HFFc6 (cell line): ENCODE results near the gene JAK2. TPM values are rescaled to one million over a fixed set of nuclear protein-coding genes. Genes with fewer than 3 reads are reported as not detected.

ENCODE experiments used
- DNase-seq: peaks from one replicate; pipeline ENCODE4 v3.0.0-alpha.2; 2018
- H3K27ac Mint-ChIP-seq: 2 replicates; pipeline ENCODE4 v1.8.0; 2020; ENCODE audit warnings: mild to moderate bottlenecking, mixed read lengths
- H3K27me3 Mint-ChIP-seq: 2 replicates; pipeline ENCODE4 v1.8.0; 2021; ENCODE audit warnings: mild to moderate bottlenecking, moderate library complexity, mixed read lengths; ENCODE audit not compliant: insufficient read depth
- H3K36me3 Mint-ChIP-seq: 2 replicates; pipeline ENCODE4 v1.8.0; 2021; ENCODE audit warnings: low read depth, mixed read lengths
- H3K4me1 Mint-ChIP-seq: 2 replicates; pipeline ENCODE4 v1.8.0; 2020; ENCODE audit warnings: low read depth, mixed read lengths
- H3K4me3 Mint-ChIP-seq: 2 replicates; pipeline ENCODE4 v1.8.0; 2020; ENCODE audit warnings: mild to moderate bottlenecking, moderate library complexity, mixed read lengths
- H3K9me3 Mint-ChIP-seq: 2 replicates; pipeline ENCODE4 v1.8.0; 2020; ENCODE audit warnings: mild to moderate bottlenecking, mixed read lengths
- long read RNA-seq: library from polyadenylated mRNA; unstranded; transcript quantifications from one replicate; pipeline ENCODE4 v2.0.0, GENCODE V29; 2019
- total RNA-seq, 6 experiments: library from RNA; stranded (reverse); fragmentation: NEBNext Ultra II Directional; extraction: Animal tissue kit (Norgen Biotek cat#: 25700); gene quantifications; 2 replicates in 1 of 6; 3 replicates in 5 of 6; pipeline ENCODE4 v1.2.3, GENCODE V29; 2021
- TF ChIP-seq, protein P1 (sequence below): fragments of 200-600 bp; sonication (generic); IDR thresholded peaks from 2 replicates; pipeline ENCODE4 v1.5.0; 2021; ENCODE audit warnings: antibody characterized with exemption, mild to moderate bottlenecking

Gene JAK2
- 1 to 10 TPM; 5.0 to 6.5 (median 6.0) TPM for total RNA-seq
- long read RNA-seq, partial matches to known transcripts, result 1 of 3 reads
- long read RNA-seq, other reads (novel, unspliced or antisense), result 2 of 3 reads

DNA sequence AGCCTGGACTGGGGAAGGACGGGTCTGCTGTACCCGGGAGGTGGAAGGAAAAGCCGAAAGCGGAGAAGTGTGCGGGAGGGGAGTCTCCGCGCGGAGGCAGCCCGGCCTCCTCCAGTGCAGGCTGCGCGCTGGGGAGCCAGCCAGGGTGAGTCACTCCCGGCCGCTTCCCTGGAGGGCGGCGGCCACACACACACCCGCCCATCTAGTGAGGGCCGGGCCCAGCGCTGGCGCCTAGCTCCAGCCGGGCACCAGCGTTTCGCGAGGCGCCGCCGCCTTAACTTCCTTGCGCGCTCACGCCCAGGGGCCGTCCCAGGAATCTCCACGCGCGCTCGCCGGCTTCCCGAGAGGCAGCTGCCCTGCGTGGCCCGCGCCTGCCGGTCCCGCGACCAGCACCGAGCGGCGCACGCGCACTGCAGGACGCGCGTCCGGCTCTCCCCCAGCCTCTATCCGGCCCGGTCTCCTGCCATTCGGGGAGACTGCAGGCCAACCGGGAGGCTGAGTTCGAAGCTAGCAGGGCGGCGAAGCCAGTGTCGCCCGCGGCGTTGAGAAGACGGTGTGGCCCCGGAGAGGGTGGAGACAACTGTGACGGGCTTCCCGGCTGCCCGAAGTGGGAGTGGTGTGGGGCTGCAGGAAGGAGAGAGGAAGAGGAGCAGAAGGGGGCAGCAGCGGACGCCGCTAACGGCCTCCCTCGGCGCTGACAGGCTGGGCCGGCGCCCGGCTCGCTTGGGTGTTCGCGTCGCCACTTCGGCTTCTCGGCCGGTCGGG lies at the start of gene JAK2:
TSS of gene JAK2 (plus strand) at position 652 of the 765 bp plus-strand sequence. CDS start 36,716 bp downstream, outside the sequence.
- peak within 1 kb of the TSS; percentile 91 for H3K4me3 Mint-ChIP-seq
- H3K4me1 Mint-ChIP-seq, result peaks cover 32% of the 10 kb centered on the region
- DNase-seq, result peak; percentile 96
- TF ChIP-seq, protein P1, sequence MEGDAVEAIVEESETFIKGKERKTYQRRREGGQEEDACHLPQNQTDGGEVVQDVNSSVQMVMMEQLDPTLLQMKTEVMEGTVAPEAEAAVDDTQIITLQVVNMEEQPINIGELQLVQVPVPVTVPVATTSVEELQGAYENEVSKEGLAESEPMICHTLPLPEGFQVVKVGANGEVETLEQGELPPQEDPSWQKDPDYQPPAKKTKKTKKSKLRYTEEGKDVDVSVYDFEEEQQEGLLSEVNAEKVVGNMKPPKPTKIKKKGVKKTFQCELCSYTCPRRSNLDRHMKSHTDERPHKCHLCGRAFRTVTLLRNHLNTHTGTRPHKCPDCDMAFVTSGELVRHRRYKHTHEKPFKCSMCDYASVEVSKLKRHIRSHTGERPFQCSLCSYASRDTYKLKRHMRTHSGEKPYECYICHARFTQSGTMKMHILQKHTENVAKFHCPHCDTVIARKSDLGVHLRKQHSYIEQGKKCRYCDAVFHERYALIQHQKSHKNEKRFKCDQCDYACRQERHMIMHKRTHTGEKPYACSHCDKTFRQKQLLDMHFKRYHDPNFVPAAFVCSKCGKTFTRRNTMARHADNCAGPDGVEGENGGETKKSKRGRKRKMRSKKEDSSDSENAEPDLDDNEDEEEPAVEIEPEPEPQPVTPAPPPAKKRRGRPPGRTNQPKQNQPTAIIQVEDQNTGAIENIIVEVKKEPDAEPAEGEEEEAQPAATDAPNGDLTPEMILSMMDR, result peak; percentile 71
- H3K36me3 Mint-ChIP-seq, result no peaks in the 10 kb centered on the region
- H3K27ac Mint-ChIP-seq, result peak within 1 kb of the TSS; percentile 96
- no peaks in the 10 kb centered on the region; the same call in 1 of the 2 replicates for H3K27me3 Mint-ChIP-seq
- H3K9me3 Mint-ChIP-seq, result no peaks in the 10 kb centered on the region

DNA sequence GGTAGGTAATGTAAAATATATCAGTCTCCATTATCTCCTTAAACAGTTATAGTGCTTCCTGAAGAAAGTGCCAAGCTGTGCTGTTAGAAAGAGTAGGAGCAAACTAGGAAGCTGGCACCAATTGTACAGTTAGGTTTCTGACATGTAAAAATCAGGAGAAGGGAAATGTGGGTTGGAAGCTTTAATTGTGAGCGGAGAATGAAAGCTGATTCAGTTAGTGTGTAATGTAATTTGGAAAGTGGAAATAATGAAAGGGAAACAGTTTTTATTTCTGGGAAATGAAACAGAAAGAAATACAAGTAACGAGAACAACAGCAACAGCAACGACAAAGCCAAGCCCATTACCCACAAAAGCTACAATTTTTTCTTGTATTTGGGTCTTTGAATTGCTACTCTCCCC lies 48.8 kb upstream of the JAK2 start:
- H3K4me1 Mint-ChIP-seq, result no peaks in the 10 kb centered on the region
- H3K36me3 Mint-ChIP-seq, result no peaks in the 10 kb centered on the region
- TF ChIP-seq, protein P1, result no peak
- peaks cover 5% of the 10 kb centered on the region for H3K27me3 Mint-ChIP-seq
- DNase-seq, result no peak
- H3K4me3 Mint-ChIP-seq, result no peak overlapping the region
- no peak overlapping the region for H3K27ac Mint-ChIP-seq
- H3K9me3 Mint-ChIP-seq, result no peaks in the 10 kb centered on the region

- TF ChIP-seq, protein P1, result no peak
- H3K27ac Mint-ChIP-seq, result no peak overlapping the region
- H3K27me3 Mint-ChIP-seq, result peaks cover 5% of the 10 kb centered on the region
- no peak overlapping the region for H3K4me3 Mint-ChIP-seq
- H3K4me1 Mint-ChIP-seq, result no peaks in the 10 kb centered on the region
- DNase-seq, result no peak
- no peaks in the 10 kb centered on the region for H3K9me3 Mint-ChIP-seq
- H3K36me3 Mint-ChIP-seq, result no peaks in the 10 kb centered on the region
Observed at GRCh38 chr9:4936823-4937222, 48.2 kb upstream of the JAK2 start.

- TF ChIP-seq, protein P1, result no peak
- Mint-ChIP-seq H3K4me1 (no peaks in the 10 kb centered on the region), H3K9me3 (no peaks in the 10 kb centered on the region), H3K27ac (no peak overlapping the region), H3K27me3 (peaks cover 5% of the 10 kb centered on the region), H3K36me3 (no peaks in the 10 kb centered on the region), H3K4me3 (no peak overlapping the region)
- DNase-seq, result no peak
Observed at GRCh38 chr9:4937446-4937845, 47.6 kb upstream of the JAK2 start.

DNA sequence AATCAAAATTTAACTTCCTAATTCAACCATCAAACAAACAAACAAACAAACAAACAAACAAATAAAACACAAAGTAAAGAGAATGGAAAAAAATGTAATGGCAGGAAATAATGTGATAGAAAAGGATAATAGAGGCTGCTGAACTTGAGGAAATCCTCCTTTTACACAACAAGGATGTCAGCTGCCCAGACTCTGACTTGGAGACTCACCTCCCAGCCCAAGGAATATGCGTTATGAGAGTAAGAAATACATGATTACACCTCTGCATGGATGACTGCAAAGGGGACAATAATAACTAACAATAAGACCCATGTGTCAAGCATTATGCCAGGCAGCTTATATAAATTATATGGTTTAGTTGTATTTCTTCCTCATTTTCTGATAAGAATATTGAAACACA lies 46.6 kb upstream of the JAK2 start:
- Mint-ChIP-seq H3K4me3 (no peak overlapping the region), H3K36me3 (no peaks in the 10 kb centered on the region), H3K9me3 (no peaks in the 10 kb centered on the region), H3K27ac (no peak overlapping the region), H3K27me3 (peaks cover 3% of the 10 kb centered on the region; the same call in 1 of the 2 replicates), H3K4me1 (no peaks in the 10 kb centered on the region)
- DNase-seq, result no peak
- TF ChIP-seq, protein P1, result no peak
